ENCODE data around the gene PTOV1.

The PTOV1 gene

GRCh38 chr19:49830766-49831165 lies 20.2 kb upstream of the PTOV1 start:
- no peak for DNase-seq (ENCODE audit: low spot score)
- TF ChIP-seq CTCF (IDR thresholded peaks at IDR 0.05; ENCODE audit: extremely low read depth, missing control alignments) = no peak

- DNase-seq (ENCODE audit: low spot score) = no peak
Measured at GRCh38 chr19:49831592-49831991, 19.4 kb upstream of the PTOV1 start.

GRCh38 chr19:49832556-49832955 lies 18.4 kb upstream of the PTOV1 start:
- DNase-seq (ENCODE audit: low spot score) = no peak
- TF ChIP-seq CTCF (IDR thresholded peaks at IDR 0.05; ENCODE audit: extremely low read depth, missing control alignments) = no peak

More at GRCh38 chr19:49831592-49831991, 19.4 kb upstream of the PTOV1 start:
- no peak for TF ChIP-seq CTCF (IDR thresholded peaks at IDR 0.05; ENCODE audit: extremely low read depth, missing control alignments)

GRCh38 chr19:49833599-49833998 lies 17.4 kb upstream of the PTOV1 start:
- no peak for DNase-seq (ENCODE audit: low spot score)
- no peak for TF ChIP-seq CTCF (IDR thresholded peaks at IDR 0.05; ENCODE audit: extremely low read depth, missing control alignments)

- DNase-seq (ENCODE audit: low spot score) = no peak
- TF ChIP-seq CTCF (IDR thresholded peaks at IDR 0.05; ENCODE audit: extremely low read depth, missing control alignments) = no peak
Measured at GRCh38 chr19:49835562-49835961, 15.4 kb upstream of the PTOV1 start.

- DNase-seq (ENCODE audit: low spot score) = no peak
- TF ChIP-seq CTCF (IDR thresholded peaks at IDR 0.05; ENCODE audit: extremely low read depth, missing control alignments) = no peak
Measured at GRCh38 chr19:49836176-49837008, 14.6 kb upstream of the PTOV1 start.

- TF ChIP-seq CTCF (IDR thresholded peaks at IDR 0.05; ENCODE audit: extremely low read depth, missing control alignments) = no peak
- DNase-seq (ENCODE audit: low spot score) = no peak
Measured at GRCh38 chr19:49837009-49837310, 14.0 kb upstream of the PTOV1 start.

All from GM20000 (cell line).